OCI-M2 (cell line): ENCODE results near the gene VPS35L.
"Not testable (repeated sequence)": the region's sequence is repeated elsewhere in the genome, so short reads cannot be mapped to it uniquely, and the experiment has no call there.

Source experiments
- DNase-seq: peaks from one replicate; lab custom pipeline; 2025; ENCODE audit not compliant: unreplicated experiment; lab: John Stamatoyannopoulos, UW

The VPS35L gene

GRCh38 chr16:19654147-19654546 lies 98.6 kb downstream of the VPS35L start:
- DNase-seq = no peak

- DNase-seq = no peak
Observed at GRCh38 chr16:19655242-19655777, 99.8 kb downstream of the VPS35L start.

GRCh38 chr16:19657831-19658230 lies 102.3 kb downstream of the VPS35L start:
- no peak for DNase-seq

GRCh38 chr16:19659554-19659953 lies 104.1 kb downstream of the VPS35L start:
- no peak for DNase-seq

GRCh38 chr16:19660432-19660831 lies 104.9 kb downstream of the VPS35L start:
- DNase-seq = no peak

- no peak for DNase-seq
Observed at GRCh38 chr16:19662351-19662750, 106.8 kb downstream of the VPS35L start.

- no peak for DNase-seq
Observed at GRCh38 chr16:19664166-19664565, 108.7 kb downstream of the VPS35L start.

GRCh38 chr16:19665313-19665712 lies 109.8 kb downstream of the VPS35L start:
- DNase-seq = not testable (repeated sequence)

- DNase-seq = no peak
Observed at GRCh38 chr16:19666477-19666876, 111.0 kb downstream of the VPS35L start.

- DNase-seq = no peak
Observed at GRCh38 chr16:19672378-19672777, 116.9 kb downstream of the VPS35L start.

- no peak for DNase-seq
Observed at GRCh38 chr16:19674485-19674884, 119.0 kb downstream of the VPS35L start.

- no peak for DNase-seq
Observed at GRCh38 chr16:19677402-19677801, 121.9 kb downstream of the VPS35L start.

GRCh38 chr16:19678804-19679203 lies 123.3 kb downstream of the VPS35L start:
- no peak for DNase-seq

GRCh38 chr16:19679281-19679680 lies 123.8 kb downstream of the VPS35L start:
- DNase-seq = not testable (repeated sequence)

- no peak for DNase-seq
Observed at GRCh38 chr16:19680881-19681340, 125.4 kb downstream of the VPS35L start.

- DNase-seq = no peak
Observed at GRCh38 chr16:19681637-19682036, 126.1 kb downstream of the VPS35L start.

GRCh38 chr16:19683453-19684236 lies 128.1 kb downstream of the VPS35L start:
- DNase-seq = no peak

- DNase-seq = no peak
Observed at GRCh38 chr16:19685176-19685575, 129.7 kb downstream of the VPS35L start.

GRCh38 chr16:19687279-19687678 lies 131.8 kb downstream of the VPS35L start:
- no peak for DNase-seq

GRCh38 chr16:19688396-19689024 lies 133.0 kb downstream of the VPS35L start:
- DNase-seq = no peak

GRCh38 chr16:19689342-19689741 lies 133.8 kb downstream of the VPS35L start:
- DNase-seq = no peak

- DNase-seq = no peak
Observed at GRCh38 chr16:19690196-19690595, 134.7 kb downstream of the VPS35L start.
